ENCODE data around the gene CD163L1.
"Not testable (repeated sequence)": the region's sequence is repeated elsewhere in the genome, so short reads cannot be mapped to it uniquely, and the experiment has no call there.

The CD163L1 gene

DNA sequence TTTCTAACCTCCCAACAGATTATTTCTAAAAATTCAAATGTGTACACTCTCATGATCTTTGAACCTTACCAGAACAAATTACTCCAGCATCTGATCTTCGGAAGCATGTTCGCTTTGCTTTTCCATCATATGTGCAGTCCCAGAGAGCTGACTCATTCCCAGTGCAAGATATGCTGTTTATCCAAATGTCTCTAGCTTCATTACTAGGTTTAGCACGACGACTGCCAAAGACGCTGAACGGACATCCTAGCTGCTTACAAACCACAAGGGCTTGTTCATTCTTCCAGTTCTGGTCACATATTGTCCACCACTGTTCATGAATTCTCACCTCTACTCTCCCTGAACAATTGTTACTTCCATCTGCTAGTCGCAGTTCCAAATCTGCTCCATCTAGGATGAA, 40.5 kb downstream of the CD163L1 start:
- DNase-seq = no peak

DNA sequence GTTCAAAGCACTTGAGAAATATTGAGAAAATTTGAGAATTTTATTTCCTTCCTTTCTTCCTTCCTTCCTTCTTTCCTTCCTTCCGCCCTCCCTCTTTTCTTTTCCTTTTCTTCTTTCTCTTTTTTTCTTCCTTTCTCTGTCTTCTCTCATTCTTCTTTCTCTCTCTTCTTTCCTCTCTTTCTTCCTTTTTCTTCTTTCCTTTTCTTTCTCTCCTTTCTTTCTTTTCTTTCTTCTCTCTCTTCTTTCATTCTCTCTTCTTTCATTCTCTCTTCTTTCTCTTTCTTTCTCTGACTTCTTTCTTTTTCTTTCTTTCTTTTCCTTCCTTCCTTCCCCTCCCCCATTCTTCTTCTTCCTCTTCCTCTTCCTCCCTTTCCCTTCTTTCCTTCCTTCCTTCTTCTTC, 44.9 kb downstream of the CD163L1 start:
- DNase-seq = no peak

DNA sequence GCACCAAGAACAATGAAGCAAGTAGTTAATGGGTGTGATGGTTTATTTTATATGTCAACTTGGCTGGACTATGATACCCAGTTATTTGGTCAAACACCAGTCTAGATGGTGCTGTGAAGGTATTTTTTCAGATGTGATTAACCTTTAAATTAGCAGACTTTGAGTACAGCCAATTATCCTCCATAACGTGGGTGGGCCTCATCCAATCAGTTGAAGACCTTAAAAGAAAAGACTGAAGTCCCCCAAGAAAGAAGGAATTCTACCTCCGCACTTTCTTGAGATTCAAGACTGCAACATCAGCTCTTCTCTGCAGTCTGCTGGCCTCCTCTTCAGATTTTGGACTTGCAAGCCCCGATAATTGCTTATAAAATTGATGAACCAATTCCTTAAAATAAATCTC, 47.5 kb downstream of the CD163L1 start:
- no peak for DNase-seq

DNA sequence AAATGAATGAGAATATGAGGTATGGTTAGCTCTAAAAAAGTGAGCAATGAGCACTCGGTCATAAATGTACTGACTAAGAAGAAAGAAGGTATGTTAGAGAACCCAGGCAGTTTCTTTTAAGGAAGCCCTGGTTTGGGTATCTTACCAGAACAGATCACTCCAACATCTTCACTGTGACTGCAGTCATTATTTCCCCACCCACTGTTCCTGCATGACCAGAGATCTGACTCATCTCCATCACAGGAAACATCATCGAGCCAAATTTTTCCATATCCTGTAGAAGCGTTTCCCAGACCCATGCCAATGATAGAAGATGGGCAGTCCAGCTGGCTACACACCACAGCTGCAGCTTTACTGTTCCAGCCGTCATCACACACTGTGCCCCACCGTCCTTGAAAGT, 48.0 kb downstream of the CD163L1 start:
- no peak for DNase-seq

DNA sequence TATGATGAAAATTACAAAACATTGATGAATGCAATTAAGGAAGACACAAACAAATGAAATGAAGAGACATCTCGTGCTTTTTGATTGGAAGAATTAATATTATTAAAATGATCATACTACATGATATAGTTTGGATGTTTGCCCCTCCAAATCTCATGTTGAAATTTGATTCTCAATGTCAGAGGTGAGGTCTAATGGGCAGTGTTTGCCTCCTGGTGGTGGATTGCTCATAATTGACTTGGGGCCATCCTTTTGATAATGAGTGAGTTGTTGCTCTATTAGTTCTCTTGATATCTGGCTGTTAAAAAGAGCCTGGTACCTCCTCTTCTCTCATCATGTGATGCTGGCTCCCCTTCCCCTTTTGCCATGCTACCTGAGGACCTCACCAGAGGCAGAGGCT, 56.7 kb downstream of the CD163L1 start:
- DNase-seq = no peak

DNA sequence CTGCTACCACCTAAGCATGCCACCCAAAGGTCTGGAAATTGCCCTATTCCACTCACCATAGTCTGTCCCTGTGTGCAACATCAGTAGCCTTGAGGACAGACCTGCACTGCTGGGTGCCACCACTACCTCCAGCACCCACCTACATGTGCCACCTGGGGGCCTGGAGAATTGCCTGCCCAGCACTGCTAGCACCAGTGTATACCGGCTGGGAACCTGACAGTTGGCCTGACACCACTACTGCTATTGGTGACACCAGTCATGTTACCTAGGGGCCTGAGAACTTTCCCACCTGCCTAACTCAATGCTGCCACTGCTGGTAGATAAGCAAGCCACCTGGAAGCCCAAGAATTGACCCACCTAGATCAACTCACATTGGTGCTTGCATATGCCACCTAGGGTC, 60.8 kb downstream of the CD163L1 start:
- no peak for DNase-seq

DNA sequence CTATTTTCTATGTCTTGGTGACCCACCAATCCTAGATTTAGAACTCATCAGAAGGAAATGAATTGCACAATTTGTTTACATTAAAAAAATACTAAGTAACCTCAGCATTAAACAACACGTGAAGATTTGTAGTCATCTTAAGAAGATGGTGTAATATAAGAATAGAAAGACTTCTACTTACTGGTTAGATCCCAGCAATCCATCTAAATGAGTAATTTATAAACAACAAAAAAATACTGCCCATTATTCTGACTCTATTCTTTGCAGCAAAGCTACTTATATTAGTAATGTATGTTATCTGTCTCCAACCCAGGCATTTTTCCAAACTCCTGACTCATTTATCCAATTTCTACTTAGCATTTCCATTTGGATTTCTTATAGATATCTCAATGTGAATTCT, 67.8 kb downstream of the CD163L1 start:
- no peak for DNase-seq

DNA sequence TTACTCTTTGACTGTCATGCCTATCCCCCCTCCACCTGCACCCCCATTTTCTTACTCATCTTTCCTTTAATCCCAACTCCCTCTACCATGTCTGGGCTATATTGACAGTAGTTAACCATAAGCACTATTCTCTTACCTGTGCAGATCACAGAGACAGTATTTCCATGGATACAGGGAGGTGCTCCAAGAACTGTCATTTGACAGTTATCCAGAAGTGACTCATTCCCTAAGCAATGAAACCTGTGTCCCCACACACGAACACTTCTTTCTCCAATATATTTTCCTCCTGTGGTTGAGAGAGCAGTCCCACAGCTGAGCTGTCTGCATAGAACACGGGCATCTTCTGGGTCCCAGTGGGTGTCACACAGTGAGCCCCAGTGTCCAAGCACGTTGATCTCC, 68.8 kb downstream of the CD163L1 start:
- DNase-seq = no peak

DNA sequence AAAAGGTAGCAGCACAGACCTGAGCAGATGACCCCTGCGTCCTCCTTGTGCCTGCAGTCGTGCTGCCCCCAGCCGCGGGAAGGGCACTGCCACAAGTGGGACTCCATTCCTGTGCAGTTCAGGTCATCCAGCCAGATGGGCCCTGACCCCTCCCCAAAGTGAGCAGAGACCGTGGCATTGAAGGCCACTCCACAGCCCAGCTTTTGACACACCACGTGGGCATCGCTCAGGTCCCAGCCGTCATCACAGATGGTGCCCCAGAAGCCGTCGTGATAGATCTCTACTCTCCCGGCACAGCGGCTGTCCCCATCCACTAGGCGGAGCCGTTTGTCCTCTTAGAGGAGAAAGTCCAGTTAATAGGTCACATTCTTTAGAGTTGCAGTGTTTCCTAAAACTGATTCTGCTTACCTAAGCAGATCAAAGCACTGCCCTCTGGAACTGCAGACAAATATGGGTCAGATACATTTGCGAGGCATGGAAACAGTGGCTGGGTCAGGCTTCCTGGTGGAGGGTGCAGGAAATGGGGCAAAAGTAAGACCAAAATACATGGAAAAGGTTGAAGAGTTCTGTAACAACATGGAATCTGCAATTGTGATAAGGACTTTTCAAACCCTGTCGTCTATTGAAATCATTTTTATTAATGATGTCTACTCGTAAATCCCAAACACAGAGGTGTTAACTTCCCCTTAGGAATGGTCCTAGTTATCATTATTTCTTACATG, 69.4 kb downstream of the CD163L1 start:
- DNase-seq = peak; percentile 15

DNA sequence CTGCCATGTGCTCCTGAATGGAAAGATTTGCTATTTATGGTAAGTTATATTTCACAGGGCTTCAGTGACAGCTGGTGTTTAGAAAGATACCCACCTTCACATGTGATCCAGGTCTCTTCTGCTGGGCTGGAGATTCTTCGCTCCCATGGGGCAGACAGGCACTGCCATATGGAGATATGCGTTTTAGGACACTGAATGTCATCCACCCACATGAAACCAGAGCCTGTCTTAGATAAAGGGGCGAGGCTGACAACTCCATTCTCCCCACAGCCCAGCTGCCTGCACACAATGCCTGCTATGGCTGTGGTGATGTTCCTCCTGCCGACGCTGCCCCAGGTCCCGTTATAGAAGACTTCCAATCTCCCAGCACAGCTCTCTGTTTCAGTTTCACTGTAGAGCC, 70.7 kb downstream of the CD163L1 start:
- no peak for DNase-seq

DNA sequence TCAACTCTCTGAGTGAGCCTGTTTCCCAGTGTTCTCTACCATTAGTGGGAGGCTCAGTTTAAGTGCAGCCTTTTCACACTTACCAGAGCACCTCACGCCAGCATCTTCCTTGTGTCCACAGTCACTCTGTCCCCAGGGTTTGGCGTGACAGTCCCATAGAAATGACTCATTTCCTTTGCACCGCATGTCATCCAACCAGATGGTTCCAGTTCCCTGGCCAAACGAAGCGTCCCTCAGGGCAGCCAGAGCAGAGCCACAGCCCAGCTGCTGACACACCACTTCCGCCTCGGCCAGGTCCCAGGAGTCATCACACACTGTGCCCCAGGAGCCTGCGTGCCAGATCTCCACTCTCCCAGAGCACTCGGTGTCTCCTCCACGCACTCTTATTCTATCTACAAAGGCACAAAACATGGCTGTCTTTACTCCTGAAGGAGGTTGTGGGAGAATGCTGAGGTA, 74.7 kb downstream of the CD163L1 start:
- DNase-seq = no peak

DNA sequence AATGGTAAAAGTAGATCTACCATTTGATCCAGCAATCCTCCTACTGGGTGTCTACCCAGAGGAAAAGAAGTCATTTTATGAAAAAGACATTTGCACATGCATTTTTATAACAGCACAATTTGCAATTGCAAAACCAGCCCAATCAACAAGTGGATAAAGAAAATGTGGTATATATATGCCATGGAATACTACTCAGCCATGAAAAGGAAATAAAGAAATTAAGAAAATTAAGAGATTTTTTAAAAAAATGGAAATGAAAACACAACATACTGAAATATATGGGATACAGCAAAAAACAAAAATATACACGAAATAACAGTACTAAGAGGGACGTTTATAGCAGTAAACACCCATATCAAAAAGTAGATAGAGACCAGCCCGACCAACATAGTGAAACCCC, 81.2 kb downstream of the CD163L1 start:
- no peak for DNase-seq

DNA sequence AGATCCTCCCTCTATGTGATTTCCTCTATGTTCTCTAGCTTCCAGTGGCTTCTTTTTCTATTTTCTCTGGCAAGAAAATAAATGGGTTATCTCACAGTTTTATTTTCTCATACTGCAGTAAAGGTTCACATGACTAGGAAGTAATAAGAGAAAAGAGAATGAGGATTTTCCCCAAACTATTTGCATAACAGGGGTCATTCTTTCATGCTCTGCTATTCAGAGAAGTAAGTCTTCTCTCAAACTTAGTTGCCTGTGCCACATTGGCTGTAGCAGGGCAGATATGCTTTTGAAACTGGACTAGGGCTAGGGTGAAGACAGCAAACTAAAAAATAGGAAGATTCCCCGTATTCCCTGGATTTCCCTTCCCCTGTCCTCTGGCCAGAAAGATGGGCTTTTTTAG, 82.7 kb downstream of the CD163L1 start:
- DNase-seq = no peak

DNA sequence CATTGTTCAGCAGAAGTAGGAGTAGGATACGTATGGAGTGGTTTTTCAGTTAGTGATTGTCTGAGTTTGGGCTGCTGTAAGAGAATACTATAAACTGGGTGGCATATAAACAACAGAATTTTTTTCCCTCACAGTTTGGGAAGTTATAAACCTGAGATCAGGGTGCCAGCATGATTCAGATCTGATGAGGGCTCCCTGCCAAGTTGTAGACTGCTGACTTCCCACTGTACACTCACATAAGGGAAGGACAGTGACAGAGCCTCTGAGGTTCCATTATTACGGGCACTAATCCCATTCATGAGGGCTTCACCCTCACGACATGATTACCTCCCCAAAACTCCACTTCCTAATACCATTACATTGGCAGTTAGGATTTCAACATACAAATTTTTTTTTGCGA, 89.4 kb downstream of the CD163L1 start:
- DNase-seq = no peak

DNA sequence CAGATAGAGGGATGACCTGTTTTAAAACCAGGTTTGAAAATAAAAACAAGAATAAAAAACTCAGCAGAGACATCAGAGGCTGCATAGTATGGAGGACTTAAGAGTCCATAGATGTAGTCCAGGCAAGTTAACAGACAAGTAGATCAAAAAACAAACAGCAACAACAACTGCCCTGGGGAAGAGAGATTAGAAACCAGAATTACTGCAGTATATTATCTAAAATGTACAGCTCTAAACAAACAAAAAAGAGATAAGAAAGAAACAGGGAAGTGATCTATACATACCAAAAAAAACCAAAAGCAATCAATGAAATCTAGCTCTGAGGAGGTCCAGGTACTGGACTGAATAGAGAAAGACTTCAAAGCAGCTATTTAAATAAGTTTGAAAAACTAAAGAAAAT, 91.3 kb downstream of the CD163L1 start:
- DNase-seq = no peak

DNA sequence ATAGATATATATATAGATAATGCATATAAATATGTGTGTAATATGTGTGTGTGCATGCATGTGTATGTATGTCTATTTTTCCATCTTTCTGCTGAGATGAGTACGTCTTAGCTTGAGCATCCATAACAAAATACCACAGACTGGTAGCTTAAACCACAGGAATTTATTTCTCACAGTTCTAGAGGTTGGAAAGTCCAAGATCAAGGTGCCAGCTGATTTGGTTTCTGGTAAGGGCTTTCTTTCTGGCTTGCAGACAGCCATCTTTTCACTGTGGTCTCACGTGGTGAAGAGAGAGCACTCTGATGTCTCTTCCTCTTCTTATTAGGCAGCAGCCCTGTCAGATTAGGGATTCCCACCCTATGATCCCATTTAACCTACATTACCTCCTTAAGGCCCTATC, 92.8 kb downstream of the CD163L1 start:
- DNase-seq = no peak

DNA sequence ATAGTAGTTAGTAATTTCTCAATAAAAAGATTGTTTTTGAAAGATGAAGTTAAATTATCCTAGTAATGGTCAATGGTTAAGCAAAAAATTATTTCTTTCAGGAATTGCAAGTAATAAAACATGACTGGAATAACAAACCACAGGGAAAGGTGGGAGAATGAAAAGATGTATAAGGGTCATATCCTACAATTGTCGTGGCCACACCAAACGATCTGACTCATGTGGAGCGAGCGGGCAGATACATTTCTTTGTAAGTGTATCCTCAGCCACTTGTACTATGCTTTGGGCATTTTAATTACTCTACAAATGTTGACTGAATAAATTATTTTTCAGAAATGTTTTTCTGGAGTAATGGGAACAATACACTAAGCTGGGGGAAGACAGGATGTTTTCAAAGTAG, 94.5 kb downstream of the CD163L1 start:
- DNase-seq = no peak

DNA sequence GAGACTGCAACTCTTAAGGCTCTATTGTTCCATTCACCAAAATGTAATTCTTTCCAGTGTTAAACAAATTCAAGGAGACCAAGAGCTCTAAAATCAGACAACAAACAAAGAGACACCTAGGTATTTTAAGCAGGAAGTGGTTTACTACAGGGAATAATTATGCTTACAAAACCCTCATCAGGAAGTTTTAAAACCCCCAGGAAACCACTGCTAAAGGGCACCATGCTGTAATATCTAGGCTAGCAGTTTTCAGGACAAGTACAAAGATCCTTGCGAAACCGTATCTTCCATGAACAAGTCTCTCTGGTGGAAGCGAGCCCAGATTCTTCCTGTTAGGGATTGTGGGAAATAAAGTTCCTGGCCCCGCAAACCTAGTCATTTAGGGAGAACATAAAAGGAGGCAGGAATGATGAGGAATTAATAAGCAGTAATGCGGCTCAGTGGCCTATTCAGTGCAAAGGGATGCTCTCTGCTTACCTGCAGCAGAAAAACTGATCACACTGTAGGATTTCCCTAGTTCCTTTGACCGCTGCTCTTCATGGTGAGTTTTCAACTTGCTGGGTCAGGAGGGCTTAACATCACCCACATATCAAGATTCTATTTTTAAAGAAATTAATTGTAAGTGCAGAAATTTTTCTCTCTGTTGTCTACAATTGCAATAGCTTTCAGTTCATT, 97.3 kb downstream of the CD163L1 start:
- DNase-seq = no peak

DNA sequence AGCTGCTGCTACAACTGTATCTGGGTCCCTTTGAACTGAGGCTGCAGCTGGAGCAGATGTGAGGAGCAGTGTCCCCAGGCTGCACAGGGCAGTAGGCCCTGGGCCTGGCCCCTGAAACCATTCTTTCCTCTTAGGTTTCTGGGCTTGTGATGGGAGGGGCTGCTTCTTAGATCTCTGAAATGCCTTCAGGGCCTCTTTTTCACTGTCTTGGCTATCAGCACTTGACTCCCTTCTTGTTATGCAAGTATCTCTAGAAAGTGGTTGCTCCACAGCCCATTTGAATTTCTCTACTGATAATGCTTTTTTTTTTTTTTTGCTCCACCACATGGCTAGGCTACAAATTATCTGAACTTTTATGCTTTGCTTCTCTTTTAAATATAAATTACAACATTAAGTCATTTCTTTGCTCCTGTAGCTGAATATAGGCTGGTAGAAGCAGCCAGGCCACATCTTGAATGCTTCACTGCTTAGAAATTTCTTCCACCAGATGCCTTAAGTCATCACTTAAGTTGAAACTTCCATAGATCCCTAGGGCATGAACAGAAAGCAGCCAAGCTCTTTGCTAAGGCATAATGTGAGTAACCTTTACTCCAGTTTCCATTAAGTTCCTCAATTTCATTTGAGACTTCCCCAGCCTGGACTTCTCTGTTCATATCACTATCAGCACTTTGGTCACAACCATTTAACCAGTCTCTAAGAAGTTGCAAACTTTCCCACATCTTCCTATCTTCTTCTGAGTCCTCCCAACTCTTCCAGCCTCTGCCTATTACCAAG, 98.9 kb downstream of the CD163L1 start:
- no peak for DNase-seq

DNA sequence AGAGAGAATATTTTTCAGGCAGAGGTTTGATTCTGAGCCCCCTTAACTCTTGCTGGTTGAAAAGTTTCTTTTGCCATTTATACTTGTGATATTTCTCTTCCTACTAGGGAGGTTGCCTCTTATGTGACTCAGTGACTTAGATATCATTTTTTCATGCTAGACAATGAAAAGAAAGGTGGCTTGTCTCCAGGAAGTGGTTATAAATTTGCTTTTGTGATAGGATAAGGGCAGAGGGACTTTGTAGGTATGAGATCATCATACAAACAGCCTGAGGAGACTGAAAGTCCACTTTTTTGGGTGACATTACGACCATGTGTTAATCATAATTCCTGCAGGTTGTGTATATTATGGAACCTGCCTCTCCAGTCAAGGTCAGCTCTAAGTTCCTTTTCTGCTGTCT, 104.3 kb downstream of the CD163L1 start:
- DNase-seq = no peak

DNA sequence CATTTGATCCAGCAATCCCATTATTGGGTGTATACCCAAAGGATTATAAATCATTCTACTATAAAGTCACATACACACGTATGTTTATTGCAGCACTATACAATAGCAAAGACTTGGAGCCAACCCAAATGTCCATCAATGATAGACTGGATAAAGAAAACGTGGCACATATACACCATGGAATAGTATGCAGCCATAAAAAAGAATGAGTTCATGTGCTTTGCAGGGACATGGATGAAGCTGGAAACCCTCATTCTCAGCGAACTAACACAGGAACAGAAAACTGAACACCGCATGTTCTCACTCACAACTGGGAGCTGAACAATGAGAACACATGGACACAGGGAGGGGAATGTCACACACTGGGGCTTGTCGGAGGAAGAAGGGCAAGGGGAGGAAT, 106.2 kb downstream of the CD163L1 start:
- DNase-seq = not testable (repeated sequence)

DNA sequence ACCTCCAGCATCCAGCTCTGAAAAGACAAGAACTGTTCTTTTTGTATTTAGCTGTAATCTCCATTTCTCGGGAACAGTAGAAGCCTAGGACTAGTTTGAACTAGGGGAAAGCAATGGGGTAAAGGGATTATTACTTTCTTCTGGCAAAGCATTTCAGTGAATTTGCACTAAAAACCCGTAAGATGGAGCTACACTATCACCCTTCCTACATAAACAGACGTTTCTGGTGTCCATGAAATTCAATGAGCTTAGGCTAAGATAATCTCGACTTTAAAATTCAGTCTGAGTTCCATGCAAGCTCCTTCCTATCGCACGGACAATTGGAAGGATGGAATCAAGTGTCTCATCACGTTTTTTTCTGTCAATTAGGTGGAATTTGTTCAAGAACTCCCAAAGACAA, 116.0 kb downstream of the CD163L1 start:
- no peak for DNase-seq

DNA sequence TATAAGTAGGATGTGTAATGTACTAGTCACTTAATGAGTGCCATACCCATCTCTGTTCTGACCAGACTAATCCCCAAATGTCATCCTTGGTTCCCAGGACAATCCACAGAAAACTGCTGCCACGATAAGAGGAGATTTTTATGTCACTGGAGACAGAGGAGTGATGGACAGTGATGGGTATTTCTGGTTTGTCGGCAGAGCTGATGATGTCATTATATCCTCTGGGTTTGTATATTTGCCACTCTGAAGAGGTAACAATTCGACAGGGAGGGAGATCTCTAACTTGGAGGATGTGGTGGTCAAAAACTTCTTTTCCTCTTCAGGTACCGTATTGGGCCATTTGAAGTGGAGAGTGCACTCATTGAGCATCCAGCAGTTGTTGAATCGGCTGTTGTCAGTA, 119.8 kb downstream of the CD163L1 start:
- no peak for DNase-seq

DNA sequence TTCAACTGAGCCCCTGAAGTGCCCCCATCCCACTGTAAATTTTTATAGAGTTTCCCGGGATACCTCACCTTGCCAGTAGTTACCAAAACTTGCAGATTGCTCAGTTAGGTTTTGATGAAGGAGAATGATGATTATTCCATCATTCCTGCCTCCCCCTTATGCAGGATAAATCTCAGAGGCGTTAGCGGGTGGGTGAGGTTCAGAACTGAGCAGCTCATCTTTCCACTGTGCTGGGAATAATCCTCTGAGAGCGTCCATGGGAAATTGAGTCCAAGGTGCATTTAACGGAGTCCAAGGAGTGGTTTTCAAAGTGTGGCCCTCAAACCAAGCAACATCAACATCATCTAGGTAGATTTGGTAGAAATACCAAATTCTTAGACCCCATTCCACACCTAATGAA, 121.4 kb downstream of the CD163L1 start:
- no peak for DNase-seq

Measured in CD4-positive, alpha-beta T cell treated with Interleukin-17A for 4 hours (primary cell).